ENCODE results near the gene KLF11. TPM values are rescaled to one million over a fixed set of nuclear protein-coding genes. Genes with fewer than 3 reads are reported as not detected.

The KLF11 gene
- total and polyA plus RNA-seq, 9 of the 15 experiments (the other 6 are each of a cell fraction or from before 2014, with no cell fraction given) = 2.1 to 13.4 (median 6.5) TPM

DNA sequence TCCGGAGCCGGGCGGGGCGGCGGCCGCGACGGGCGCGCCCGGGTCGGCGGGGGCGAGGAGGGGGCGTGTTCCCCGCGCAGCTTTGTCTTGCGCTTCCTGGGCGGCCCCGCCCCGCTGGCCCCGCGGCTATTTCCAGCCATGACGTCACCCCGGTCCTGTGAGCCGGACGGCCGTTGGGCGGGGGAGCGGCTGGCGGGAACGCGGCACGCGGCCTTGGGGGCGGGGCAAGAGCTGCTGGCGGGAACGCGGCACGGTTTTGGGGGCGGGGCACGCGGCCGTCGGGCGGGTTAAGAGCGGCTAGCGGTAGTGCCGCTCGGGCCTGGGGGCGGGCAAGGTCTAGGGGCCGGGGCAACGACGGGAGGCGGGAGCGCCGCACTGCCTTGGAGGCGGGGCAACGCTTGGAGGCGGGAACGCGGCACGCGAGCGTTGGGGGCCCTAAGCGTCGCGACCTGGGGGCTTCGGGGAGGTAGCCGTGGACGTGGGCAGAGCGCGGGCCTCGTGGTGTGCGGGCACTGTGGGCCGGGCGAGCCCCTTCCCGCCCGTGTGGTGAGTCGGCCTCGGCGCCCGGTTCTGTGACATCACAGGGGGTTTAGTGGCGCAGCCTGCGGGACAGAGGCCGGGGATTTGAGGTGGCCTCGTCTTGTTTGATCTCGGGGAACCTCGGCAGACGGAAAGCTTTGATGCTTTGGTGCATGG lies 704 bp downstream of the KLF11 start (continued):
- TF ChIP-seq, protein P1, sequence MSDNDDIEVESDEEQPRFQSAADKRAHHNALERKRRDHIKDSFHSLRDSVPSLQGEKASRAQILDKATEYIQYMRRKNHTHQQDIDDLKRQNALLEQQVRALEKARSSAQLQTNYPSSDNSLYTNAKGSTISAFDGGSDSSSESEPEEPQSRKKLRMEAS (CRISPR knock-in tag; IDR thresholded peaks at IDR 0.05) = peak; percentile 96
- TF ChIP-seq ZNF668 (CRISPR knock-in tag; IDR thresholded peaks at IDR 0.05) (no peak), LCOR (CRISPR knock-in tag; IDR thresholded peaks at IDR 0.05) (no peak), MAFF (IDR thresholded peaks at IDR 0.05; ENCODE audit: low read length) (no peak), ADNP (tag; IDR thresholded peaks at IDR 0.05) (no peak), ELF4 (CRISPR knock-in tag; IDR thresholded peaks at IDR 0.05) (no peak), HNRNPLL (IDR thresholded peaks at IDR 0.05; ENCODE audit: low read depth, low read length, poor library complexity, severe bottlenecking) (peak; percentile 39), BRD4 (IDR thresholded peaks at IDR 0.05) (no peak), ZBED1 (IDR thresholded peaks at IDR 0.05) (no peak), RCOR1 (IDR thresholded peaks at IDR 0.05; ENCODE audit: borderline replicate concordance in 1 of 2, low read depth in 2 of 2, low read length in 2 of 2) (peak in 1 of 2 experiments; percentile 48; a peak in 1 of 4 replicates), BCOR (IDR thresholded peaks at IDR 0.05) (no peak), CBFA2T3 (IDR thresholded peaks at IDR 0.05) (no peak), ZNF830 (CRISPR knock-in tag; IDR thresholded peaks at IDR 0.05) (no peak), NR2C2 (CRISPR knock-in tag; IDR thresholded peaks at IDR 0.05) (no peak), NR2C2 (tag; IDR thresholded peaks at IDR 0.05) (no peak; the same call in 1 of the 2 replicates), EGR1 (conservative IDR thresholded peaks at IDR 0.05) (0 out of 2 replicates have a peak, but pooled peaks have one; percentile 34), CREM (IDR thresholded peaks at IDR 0.05; ENCODE audit: low read depth) (peak; percentile 92)
- TF ChIP-seq, protein P2, sequence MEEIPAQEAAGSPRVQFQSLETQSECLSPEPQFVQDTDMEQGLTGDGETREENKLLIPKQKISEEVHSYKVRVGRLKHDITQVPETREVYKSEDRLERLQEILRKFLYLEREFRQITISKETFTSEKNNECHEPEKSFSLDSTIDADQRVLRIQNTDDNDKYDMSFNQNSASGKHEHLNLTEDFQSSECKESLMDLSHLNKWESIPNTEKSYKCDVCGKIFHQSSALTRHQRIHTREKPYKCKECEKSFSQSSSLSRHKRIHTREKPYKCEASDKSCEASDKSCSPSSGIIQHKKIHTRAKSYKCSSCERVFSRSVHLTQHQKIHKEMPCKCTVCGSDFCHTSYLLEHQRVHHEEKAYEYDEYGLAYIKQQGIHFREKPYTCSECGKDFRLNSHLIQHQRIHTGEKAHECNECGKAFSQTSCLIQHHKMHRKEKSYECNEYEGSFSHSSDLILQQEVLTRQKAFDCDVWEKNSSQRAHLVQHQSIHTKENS (CRISPR knock-in tag; IDR thresholded peaks at IDR 0.05) = no peak
- TF ChIP-seq, protein P3, sequence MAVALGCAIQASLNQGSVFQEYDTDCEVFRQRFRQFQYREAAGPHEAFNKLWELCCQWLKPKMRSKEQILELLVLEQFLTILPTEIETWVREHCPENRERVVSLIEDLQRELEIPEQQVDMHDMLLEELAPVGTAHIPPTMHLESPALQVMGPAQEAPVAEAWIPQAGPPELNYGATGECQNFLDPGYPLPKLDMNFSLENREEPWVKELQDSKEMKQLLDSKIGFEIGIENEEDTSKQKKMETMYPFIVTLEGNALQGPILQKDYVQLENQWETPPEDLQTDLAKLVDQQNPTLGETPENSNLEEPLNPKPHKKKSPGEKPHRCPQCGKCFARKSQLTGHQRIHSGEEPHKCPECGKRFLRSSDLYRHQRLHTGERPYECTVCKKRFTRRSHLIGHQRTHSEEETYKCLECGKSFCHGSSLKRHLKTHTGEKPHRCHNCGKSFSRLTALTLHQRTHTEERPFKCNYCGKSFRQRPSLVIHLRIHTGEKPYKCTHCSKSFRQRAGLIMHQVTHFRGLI (CRISPR knock-in tag; IDR thresholded peaks at IDR 0.05) = no peak
- TF ChIP-seq, protein P4, sequence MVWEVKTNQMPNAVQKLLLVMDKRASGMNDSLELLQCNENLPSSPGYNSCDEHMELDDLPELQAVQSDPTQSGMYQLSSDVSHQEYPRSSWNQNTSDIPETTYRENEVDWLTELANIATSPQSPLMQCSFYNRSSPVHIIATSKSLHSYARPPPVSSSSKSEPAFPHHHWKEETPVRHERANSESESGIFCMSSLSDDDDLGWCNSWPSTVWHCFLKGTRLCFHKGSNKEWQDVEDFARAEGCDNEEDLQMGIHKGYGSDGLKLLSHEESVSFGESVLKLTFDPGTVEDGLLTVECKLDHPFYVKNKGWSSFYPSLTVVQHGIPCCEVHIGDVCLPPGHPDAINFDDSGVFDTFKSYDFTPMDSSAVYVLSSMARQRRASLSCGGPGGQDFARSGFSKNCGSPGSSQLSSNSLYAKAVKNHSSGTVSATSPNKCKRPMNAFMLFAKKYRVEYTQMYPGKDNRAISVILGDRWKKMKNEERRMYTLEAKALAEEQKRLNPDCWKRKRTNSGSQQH (CRISPR knock-in tag; IDR thresholded peaks at IDR 0.05) = no peak
- TF ChIP-seq, protein P5, sequence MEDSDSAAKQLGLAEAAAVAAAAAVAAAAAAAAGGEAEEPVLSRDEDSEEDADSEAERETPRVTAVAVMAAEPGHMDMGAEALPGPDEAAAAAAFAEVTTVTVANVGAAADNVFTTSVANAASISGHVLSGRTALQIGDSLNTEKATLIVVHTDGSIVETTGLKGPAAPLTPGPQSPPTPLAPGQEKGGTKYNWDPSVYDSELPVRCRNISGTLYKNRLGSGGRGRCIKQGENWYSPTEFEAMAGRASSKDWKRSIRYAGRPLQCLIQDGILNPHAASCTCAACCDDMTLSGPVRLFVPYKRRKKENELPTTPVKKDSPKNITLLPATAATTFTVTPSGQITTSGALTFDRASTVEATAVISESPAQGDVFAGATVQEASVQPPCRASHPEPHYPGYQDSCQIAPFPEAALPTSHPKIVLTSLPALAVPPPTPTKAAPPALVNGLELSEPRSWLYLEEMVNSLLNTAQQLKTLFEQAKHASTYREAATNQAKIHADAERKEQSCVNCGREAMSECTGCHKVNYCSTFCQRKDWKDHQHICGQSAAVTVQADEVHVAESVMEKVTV (CRISPR knock-in tag; IDR thresholded peaks at IDR 0.05) = no peak
- TF ChIP-seq, protein P6, sequence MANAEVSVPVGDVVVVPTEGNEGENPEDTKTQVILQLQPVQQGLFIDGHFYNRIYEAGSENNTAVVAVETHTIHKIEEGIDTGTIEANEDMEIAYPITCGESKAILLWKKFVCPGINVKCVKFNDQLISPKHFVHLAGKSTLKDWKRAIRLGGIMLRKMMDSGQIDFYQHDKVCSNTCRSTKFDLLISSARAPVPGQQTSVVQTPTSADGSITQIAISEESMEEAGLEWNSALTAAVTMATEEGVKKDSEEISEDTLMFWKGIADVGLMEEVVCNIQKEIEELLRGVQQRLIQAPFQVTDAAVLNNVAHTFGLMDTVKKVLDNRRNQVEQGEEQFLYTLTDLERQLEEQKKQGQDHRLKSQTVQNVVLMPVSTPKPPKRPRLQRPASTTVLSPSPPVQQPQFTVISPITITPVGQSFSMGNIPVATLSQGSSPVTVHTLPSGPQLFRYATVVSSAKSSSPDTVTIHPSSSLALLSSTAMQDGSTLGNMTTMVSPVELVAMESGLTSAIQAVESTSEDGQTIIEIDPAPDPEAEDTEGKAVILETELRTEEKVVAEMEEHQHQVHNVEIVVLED (CRISPR knock-in tag; IDR thresholded peaks at IDR 0.05) = peak; percentile 27; the same call in 1 of the 2 replicates
